Measurements from ENCODE around the gene DNAH9.

Gene DNAH9

DNA sequence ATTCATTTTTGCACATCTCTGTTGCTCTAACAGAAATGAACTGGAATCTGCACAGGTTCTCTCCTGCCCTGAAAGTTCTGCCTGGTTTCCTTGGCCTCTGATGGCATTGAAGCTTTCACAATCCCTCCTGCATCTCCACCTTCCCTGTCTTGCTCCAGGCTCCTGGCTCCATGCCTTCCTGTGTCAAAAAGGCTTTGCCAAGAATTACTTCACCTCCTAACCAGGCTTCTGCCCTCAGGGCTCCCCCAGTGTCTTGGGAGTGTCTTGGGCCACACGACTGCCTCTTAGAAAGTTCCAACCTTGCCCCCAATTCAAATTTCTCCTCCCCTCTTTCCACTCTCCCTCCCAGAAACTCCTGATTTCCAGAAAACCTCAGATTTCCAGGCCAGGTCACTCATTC is 37.0 kb upstream of the DNAH9 start:
- Histone ChIP-seq H3K9me3 (ENCODE audit: control insufficient read depth, low read depth, low read length) (no peaks in the 10 kb centered on the region), H3K36me3 (ENCODE audit: control insufficient read depth, low read depth, low read length) (no peaks in the 10 kb centered on the region), H3K9ac (ENCODE audit: low read length) (no peak overlapping the region), H3K4me1 (ENCODE audit: control insufficient read depth, low read depth, low read length) (peaks cover 4% of the 10 kb centered on the region), H3K27me3 (ENCODE audit: control insufficient read depth, insufficient read depth, low read length) (no peaks in the 10 kb centered on the region), H3K27ac (ENCODE audit: low read length) (no peak overlapping the region), H3K4me3 (ENCODE audit: low read length) (no peak overlapping the region)

DNA sequence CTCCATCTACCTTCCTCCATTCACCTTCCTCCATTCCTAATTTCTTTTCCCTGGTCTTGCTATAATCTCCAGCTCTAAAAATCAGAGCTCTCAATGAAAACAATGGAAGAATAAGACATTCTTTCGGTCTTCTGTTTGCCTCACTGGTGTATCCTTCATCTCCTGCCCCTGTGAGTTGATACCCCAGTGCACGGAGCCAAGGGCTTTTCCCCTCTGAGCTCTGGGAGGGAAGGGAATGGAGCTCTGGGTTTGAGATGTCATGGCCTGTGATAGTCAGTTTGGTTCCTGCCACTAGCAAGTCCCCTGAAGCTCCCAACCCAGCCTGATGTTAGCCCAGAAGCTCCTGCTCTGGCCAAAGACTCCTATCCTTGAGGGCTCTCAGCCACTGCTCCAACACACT is 36.6 kb upstream of the DNAH9 start:
- no peak overlapping the region for H3K9ac ChIP-seq (ENCODE audit: low read length)

DNA sequence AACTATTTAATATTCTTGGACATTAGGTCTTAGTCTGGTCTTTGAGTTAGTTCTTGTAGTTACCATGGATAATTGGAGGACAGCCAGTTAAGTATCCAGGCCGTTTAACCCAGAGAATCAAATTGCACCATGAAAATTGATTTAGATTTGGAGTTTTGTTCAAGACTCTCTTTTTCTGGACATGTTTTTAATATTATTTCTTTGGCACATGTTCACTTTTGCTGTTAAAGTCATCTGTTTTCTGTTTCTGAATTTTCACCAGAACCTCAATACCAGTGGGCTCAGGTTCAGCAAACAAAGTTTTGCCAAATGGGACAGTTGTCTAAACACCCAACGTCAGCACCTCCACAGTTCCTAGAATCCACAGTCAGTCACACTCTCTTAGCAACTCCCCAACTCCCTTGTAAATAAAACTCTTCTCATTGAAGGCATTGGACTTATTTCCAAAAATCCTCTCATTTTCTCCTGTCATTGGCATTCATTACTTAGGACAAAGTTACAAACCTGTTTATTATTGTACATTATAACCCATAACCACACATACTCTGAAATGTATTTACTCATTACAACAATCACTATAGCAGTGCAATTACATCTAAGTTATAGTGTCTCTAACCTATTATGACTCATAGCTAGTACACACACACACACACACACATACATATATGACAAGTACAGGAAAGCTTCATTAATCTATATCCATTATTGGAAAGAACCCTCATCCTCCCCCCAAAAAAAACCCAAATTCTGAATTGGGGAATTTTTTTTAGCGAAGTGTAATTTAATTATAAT is 33.5 kb upstream of the DNAH9 start:
- Histone ChIP-seq H3K27me3 (ENCODE audit: control insufficient read depth, insufficient read depth, low read length) (no peaks in the 10 kb centered on the region), H3K9ac (ENCODE audit: low read length) (no peak overlapping the region), H3K36me3 (ENCODE audit: control insufficient read depth, low read depth, low read length) (no peaks in the 10 kb centered on the region), H3K4me3 (ENCODE audit: low read length) (no peak overlapping the region), H3K9me3 (ENCODE audit: control insufficient read depth, low read depth, low read length) (no peaks in the 10 kb centered on the region), H3K4me1 (ENCODE audit: control insufficient read depth, low read depth, low read length) (peaks cover under 1% of the 10 kb centered on the region), H3K27ac (ENCODE audit: low read length) (no peak overlapping the region)

More for the DNA sequence above, 36.6 kb upstream of the DNAH9 start:
- Histone ChIP-seq H3K36me3 (ENCODE audit: control insufficient read depth, low read depth, low read length) (no peaks in the 10 kb centered on the region), H3K27me3 (ENCODE audit: control insufficient read depth, insufficient read depth, low read length) (no peaks in the 10 kb centered on the region), H3K4me3 (ENCODE audit: low read length) (no peak overlapping the region), H3K9me3 (ENCODE audit: control insufficient read depth, low read depth, low read length) (no peaks in the 10 kb centered on the region), H3K27ac (ENCODE audit: low read length) (no peak overlapping the region), H3K4me1 (ENCODE audit: control insufficient read depth, low read depth, low read length) (peaks cover 4% of the 10 kb centered on the region)

DNA sequence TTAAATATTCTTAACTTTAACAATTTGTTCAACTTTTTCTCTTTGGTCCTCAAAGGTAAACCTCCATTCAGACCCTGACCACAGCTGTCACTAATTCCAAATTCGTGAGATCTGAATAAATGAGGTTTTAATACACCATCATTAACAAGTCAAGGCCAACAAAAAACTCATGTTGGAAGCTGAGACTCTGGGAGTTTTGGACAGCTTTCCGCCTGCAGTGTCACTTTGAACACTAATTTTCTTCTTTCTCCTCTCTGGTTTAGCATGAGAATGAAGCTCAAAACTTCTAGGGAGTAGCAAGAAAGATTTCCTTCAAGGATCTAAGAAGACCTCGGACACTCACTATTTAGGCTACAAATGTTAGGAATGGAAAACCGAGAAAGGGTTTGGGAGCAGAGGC is 32.7 kb upstream of the DNAH9 start:
- H3K36me3 ChIP-seq (ENCODE audit: control insufficient read depth, low read depth, low read length), result no peaks in the 10 kb centered on the region
- H3K4me1 ChIP-seq (ENCODE audit: control insufficient read depth, low read depth, low read length), result no peaks in the 10 kb centered on the region
- H3K27me3 ChIP-seq (ENCODE audit: control insufficient read depth, insufficient read depth, low read length), result no peaks in the 10 kb centered on the region
- no peak overlapping the region for H3K27ac ChIP-seq (ENCODE audit: low read length)
- H3K4me3 ChIP-seq (ENCODE audit: low read length), result no peak overlapping the region
- H3K9me3 ChIP-seq (ENCODE audit: control insufficient read depth, low read depth, low read length), result no peaks in the 10 kb centered on the region
- H3K9ac ChIP-seq (ENCODE audit: low read length), result no peak overlapping the region

DNA sequence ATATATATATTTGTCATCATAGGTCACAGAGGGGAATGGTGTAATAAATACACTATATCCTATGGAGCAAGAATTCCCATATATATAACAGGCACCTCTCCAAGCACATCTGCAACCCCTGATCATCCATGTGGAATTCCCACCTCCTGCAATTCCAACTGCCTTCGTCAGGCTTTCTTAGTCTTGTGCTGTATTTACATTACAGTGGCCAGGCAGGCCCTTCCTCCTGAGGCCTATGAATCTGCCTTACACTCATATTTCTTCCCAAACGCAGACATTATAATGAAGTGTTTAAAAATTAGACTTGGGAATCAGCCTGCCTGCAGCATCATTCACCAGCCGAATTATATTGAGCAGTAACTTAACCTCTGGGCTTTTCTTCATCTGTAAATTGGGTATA is 19.3 kb upstream of the DNAH9 start:
- Histone ChIP-seq H3K36me3 (ENCODE audit: control insufficient read depth, low read depth, low read length) (no peaks in the 10 kb centered on the region), H3K4me1 (ENCODE audit: control insufficient read depth, low read depth, low read length) (no peaks in the 10 kb centered on the region), H3K9ac (ENCODE audit: low read length) (no peak overlapping the region), H3K27me3 (ENCODE audit: control insufficient read depth, insufficient read depth, low read length) (no peaks in the 10 kb centered on the region), H3K27ac (ENCODE audit: low read length) (no peak overlapping the region), H3K4me3 (ENCODE audit: low read length) (no peak overlapping the region), H3K9me3 (ENCODE audit: control insufficient read depth, low read depth, low read length) (no peaks in the 10 kb centered on the region)

DNA sequence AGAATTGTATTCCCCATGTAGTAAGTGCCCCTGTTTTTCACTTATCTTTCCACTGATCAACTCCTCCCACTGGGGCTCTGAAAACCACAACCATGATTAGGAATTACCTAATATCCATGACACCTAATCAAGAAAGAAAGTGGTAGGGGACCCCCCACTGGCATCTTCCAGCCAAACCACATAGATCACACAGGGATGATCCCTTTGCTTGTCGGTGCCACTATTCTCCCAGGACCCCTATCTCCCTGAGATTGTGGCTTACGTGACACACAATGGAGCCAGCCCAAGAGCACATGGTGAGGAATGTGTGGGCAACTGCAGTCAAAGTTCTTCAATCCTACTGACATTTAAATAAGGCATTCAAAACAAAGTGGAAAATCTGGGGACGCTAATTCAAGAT is 17.6 kb upstream of the DNAH9 start:
- Histone ChIP-seq H3K27me3 (ENCODE audit: control insufficient read depth, insufficient read depth, low read length) (no peaks in the 10 kb centered on the region), H3K9me3 (ENCODE audit: control insufficient read depth, low read depth, low read length) (no peaks in the 10 kb centered on the region), H3K4me1 (ENCODE audit: control insufficient read depth, low read depth, low read length) (no peaks in the 10 kb centered on the region), H3K9ac (ENCODE audit: low read length) (no peak overlapping the region), H3K4me3 (ENCODE audit: low read length) (no peak overlapping the region), H3K36me3 (ENCODE audit: control insufficient read depth, low read depth, low read length) (no peaks in the 10 kb centered on the region), H3K27ac (ENCODE audit: low read length) (no peak overlapping the region)

DNA sequence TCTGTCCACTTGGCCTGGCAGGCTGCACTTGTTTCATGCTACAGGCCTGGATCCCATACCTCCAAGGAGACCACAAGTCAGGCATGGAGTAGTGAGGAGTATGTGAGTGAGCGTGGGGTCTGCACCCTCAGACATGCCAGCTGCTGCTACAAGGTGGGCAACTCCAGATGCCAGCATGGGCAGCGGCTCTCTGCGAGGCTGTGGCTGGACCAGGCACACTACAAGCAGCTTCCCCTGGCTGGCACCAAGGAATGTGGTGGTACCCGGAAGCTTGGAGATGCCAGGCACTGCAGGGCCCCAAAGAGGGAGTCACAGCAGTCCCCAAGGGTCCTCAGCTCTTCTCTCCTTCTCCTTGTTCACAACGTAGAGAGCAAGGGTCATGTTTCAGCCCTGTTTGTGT is 16.1 kb upstream of the DNAH9 start:
- Histone ChIP-seq H3K27ac (ENCODE audit: low read length) (no peak overlapping the region), H3K4me3 (ENCODE audit: low read length) (no peak overlapping the region), H3K27me3 (ENCODE audit: control insufficient read depth, insufficient read depth, low read length) (no peaks in the 10 kb centered on the region)

DNA sequence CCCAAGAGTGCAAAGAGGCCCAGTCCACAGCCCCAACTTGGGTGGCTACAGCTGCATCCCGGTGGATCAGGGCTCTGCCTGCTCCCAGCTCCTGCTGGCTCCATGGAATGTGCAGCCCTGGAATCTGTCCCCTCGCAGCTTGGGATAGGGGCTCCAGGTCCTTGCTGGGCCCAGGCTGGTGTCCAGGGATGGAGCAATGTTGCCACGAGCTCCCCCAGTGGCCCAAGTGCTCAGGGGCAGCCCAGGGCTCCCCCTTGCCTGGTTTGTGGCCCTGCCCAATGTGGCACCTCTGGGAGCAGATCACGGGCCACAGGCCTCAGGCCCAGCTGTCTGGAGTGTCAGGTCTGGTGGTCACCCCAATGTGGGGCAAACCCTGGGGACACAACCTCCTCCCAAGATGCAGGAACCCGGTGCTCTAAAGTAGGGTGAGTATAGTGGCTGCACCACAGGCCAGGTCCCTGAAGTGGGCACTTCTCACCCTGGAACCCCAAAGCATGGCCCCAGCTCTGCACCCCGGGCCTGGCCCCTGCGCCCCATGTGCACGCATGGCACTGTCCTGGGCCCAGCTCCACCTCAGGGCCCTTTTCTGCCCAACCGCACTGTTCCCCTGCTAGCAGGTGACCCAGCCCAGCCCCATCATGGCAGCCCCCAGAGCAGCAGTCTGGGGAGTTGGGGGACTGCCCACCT is 14.8 kb upstream of the DNAH9 start:
- Histone ChIP-seq H3K36me3 (ENCODE audit: control insufficient read depth, low read depth, low read length) (no peaks in the 10 kb centered on the region), H3K9ac (ENCODE audit: low read length) (no peak overlapping the region), H3K4me1 (ENCODE audit: control insufficient read depth, low read depth, low read length) (no peaks in the 10 kb centered on the region), H3K9me3 (ENCODE audit: control insufficient read depth, low read depth, low read length) (no peaks in the 10 kb centered on the region), H3K27ac (ENCODE audit: low read length) (no peak overlapping the region), H3K4me3 (ENCODE audit: low read length) (no peak overlapping the region), H3K27me3 (ENCODE audit: control insufficient read depth, insufficient read depth, low read length) (no peaks in the 10 kb centered on the region)

More for the DNA sequence above, 16.1 kb upstream of the DNAH9 start:
- H3K9ac ChIP-seq (ENCODE audit: low read length), result no peak overlapping the region
- H3K4me1 ChIP-seq (ENCODE audit: control insufficient read depth, low read depth, low read length), result no peaks in the 10 kb centered on the region
- no peaks in the 10 kb centered on the region for H3K9me3 ChIP-seq (ENCODE audit: control insufficient read depth, low read depth, low read length)
- H3K36me3 ChIP-seq (ENCODE audit: control insufficient read depth, low read depth, low read length), result no peaks in the 10 kb centered on the region

DNA sequence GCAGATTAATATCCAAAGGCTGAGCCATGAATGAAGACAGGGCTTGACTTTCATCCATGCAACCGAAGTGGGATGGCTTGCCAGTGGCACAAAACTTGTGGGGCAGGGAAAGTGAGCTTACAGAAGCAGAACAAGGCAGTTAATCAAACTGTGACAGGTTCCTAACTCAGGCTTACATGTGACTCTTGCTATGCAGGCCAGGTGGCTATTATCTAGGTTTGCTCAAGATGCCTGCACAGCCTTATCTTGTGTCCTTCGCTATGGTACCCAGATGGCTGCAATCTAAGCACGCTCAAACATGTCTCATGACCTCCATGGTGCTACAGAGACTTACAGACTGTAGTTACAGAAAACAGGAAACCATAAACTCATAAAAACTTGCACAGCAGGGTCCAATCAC is 8.6 kb upstream of the DNAH9 start:
- no peak overlapping the region for H3K9ac ChIP-seq (ENCODE audit: low read length)
- H3K36me3 ChIP-seq (ENCODE audit: control insufficient read depth, low read depth, low read length), result no peaks in the 10 kb centered on the region
- H3K27me3 ChIP-seq (ENCODE audit: control insufficient read depth, insufficient read depth, low read length), result no peaks in the 10 kb centered on the region
- no peak overlapping the region for H3K27ac ChIP-seq (ENCODE audit: low read length)
- H3K9me3 ChIP-seq (ENCODE audit: control insufficient read depth, low read depth, low read length), result no peaks in the 10 kb centered on the region
- H3K4me1 ChIP-seq (ENCODE audit: control insufficient read depth, low read depth, low read length), result peaks cover 4% of the 10 kb centered on the region
- H3K4me3 ChIP-seq (ENCODE audit: low read length), result no peak overlapping the region

DNA sequence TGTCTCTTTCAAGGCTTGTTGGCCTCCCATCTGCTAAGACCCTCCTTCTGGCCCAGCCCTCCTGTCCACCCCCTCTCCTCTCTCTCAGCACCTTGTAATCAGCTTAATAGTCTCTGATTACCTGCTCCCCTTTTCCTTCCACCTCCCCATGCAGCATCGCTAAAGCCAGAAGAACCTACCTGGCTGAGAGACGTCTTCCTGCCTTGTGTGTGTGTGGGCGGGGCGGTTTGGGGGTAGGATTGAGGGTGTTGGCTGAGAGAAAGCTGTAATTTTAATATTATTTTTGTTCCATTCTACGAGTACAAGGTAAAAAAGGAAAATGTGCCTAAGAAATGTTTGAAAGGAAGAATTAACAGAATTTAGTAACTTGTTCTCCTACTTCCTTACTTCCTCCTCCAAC is 3.4 kb downstream of the DNAH9 start:
- Histone ChIP-seq H3K27ac (ENCODE audit: low read length) (no peak overlapping the region), H3K4me1 (ENCODE audit: control insufficient read depth, low read depth, low read length) (no peaks in the 10 kb centered on the region), H3K9me3 (ENCODE audit: control insufficient read depth, low read depth, low read length) (no peaks in the 10 kb centered on the region)

DNA sequence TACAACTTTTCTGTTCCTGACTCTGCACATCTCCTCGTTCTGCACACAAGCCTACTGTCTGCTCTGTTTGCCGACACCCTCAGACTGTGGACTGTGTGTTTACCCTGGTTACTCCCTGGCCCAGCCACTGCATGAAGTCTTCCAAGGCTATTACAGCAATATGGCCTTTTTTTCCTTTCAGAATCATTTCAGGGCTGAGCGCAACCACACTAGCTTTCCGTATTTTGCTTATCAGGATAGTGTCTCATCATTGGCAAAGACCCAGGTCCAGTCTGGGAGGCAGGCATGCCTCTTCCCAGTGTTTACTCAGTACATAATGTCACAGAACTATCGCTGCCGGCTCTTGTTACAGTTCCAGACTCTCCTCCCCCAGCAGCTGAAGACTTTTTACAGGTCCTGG is 10.1 kb downstream of the DNAH9 start:
- Histone ChIP-seq H3K9ac (ENCODE audit: low read length) (no peak overlapping the region), H3K4me1 (ENCODE audit: control insufficient read depth, low read depth, low read length) (no peaks in the 10 kb centered on the region), H3K27me3 (ENCODE audit: control insufficient read depth, insufficient read depth, low read length) (no peaks in the 10 kb centered on the region), H3K4me3 (ENCODE audit: low read length) (no peak overlapping the region), H3K27ac (ENCODE audit: low read length) (no peak overlapping the region), H3K36me3 (ENCODE audit: control insufficient read depth, low read depth, low read length) (no peaks in the 10 kb centered on the region), H3K9me3 (ENCODE audit: control insufficient read depth, low read depth, low read length) (no peaks in the 10 kb centered on the region)

More for the DNA sequence above, 3.4 kb downstream of the DNAH9 start:
- H3K9ac ChIP-seq (ENCODE audit: low read length), result no peak overlapping the region
- H3K27me3 ChIP-seq (ENCODE audit: control insufficient read depth, insufficient read depth, low read length), result no peaks in the 10 kb centered on the region
- no peak overlapping the region for H3K4me3 ChIP-seq (ENCODE audit: low read length)
- H3K36me3 ChIP-seq (ENCODE audit: control insufficient read depth, low read depth, low read length), result no peaks in the 10 kb centered on the region
